Measurements from ENCODE around the gene COA1.
"Not testable (repeated sequence)": the region's sequence is repeated elsewhere in the genome, so short reads cannot be mapped to it uniquely, and the experiment has no call there.

COA1 gene

DNA sequence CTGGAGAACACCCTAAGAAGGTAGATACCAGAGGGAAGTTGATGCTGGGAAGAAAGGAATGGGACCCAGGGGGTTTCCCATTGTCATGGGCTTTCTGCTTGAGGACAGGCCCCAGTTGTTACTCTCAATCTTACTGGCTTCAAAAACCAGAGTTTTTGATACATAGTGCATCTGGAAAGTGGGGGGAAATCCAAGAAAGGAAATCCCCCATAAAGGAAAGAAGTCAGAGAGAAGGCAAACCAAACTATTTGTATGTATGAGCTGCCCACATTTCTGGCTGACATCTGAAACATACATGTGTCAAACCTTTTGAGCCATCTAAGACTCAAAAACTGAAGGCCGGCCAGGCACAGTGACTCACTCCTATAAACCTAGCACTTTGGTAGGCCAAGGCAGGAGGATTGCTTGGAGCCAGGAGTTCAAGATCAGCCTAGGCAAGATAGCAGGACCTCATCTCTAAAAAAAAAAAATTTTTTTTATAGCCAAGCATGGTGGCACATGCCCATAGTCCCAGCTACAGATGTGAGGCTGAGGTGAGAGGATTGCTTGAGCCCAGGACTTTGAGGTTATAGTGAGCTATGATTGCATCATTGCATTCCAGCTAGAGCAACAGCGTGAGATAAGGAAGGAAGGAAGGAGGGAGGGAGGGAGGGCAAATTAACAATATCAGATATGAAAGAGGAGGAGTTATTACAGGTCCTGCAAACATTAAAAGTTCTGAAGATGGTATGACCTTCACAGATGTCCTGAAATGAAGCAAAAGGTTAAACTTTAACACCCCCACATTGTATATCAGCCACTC is 6.7 kb upstream of the COA1 start:
- Histone ChIP-seq H4K20me1 (ENCODE audit: control insufficient read depth, insufficient read depth, low read depth, low read length) (no peaks in the 10 kb centered on the region), H3K4me1 (ENCODE audit: control insufficient read depth, low read length) (no peaks in the 10 kb centered on the region), H3K36me3 (ENCODE audit: control insufficient read depth, low read length) (no peaks in the 10 kb centered on the region), H3K9me2 (replicated peaks; ENCODE audit: control insufficient read depth, low read length) (no peaks in the 10 kb centered on the region), H3K9me3 (ENCODE audit: control insufficient read depth, insufficient read depth, low read length) (no peaks in the 10 kb centered on the region), H3K4me3 (ENCODE audit: low read length) (no peak overlapping the region), H3K79me2 (ENCODE audit: control insufficient read depth, low read length) (no peaks in the 10 kb centered on the region), H3K27me3 (ENCODE audit: control insufficient read depth, low read length) (no peaks in the 10 kb centered on the region), H3K4me2 (ENCODE audit: low read length) (no peak overlapping the region), H3F3A (ENCODE audit: control insufficient read depth, insufficient read depth) (no peaks in the 10 kb centered on the region), H3K27ac (ENCODE audit: low read depth, low read length) (no peak overlapping the region)
- TF ChIP-seq EZH2phosphoT487 (IDR thresholded peaks at IDR 0.05; ENCODE audit: borderline replicate concordance, low read length), result no peak
- TF ChIP-seq, protein P1, sequence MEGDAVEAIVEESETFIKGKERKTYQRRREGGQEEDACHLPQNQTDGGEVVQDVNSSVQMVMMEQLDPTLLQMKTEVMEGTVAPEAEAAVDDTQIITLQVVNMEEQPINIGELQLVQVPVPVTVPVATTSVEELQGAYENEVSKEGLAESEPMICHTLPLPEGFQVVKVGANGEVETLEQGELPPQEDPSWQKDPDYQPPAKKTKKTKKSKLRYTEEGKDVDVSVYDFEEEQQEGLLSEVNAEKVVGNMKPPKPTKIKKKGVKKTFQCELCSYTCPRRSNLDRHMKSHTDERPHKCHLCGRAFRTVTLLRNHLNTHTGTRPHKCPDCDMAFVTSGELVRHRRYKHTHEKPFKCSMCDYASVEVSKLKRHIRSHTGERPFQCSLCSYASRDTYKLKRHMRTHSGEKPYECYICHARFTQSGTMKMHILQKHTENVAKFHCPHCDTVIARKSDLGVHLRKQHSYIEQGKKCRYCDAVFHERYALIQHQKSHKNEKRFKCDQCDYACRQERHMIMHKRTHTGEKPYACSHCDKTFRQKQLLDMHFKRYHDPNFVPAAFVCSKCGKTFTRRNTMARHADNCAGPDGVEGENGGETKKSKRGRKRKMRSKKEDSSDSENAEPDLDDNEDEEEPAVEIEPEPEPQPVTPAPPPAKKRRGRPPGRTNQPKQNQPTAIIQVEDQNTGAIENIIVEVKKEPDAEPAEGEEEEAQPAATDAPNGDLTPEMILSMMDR (IDR thresholded peaks at IDR 0.05; ENCODE audit: low read depth, low read length, poor library complexity, severe bottlenecking), result no peak

DNA sequence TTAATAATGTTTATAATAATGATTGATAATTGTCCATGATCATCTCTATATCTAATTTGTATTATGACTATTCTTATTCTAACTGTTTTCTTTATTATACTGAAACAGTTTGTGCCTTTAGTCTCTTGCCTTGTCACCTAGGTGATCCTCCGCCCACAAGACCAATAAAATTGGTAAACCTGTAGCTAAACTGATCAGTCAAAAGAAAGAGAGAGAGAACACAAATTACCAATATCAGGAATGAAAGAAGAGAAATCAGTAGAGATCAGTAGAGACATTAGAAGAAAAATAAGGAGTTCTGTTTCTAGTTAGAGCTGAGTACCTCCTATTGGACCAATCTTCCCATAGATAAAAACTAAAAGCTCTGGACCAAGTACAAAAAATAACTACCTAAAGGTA is 6.1 kb upstream of the COA1 start:
- no peaks in the 10 kb centered on the region for H3K36me3 ChIP-seq (ENCODE audit: control insufficient read depth, low read length)
- no peaks in the 10 kb centered on the region for H4K20me1 ChIP-seq (ENCODE audit: control insufficient read depth, insufficient read depth, low read depth, low read length)
- peaks cover 2% of the 10 kb centered on the region for H3K4me1 ChIP-seq (ENCODE audit: control insufficient read depth, low read length)
- H3K79me2 ChIP-seq (ENCODE audit: control insufficient read depth, low read length), result no peaks in the 10 kb centered on the region
- no peak overlapping the region for H3K4me2 ChIP-seq (ENCODE audit: low read length)
- no peaks in the 10 kb centered on the region for H3K27me3 ChIP-seq (ENCODE audit: control insufficient read depth, low read length)
- no peaks in the 10 kb centered on the region for H3K9me2 ChIP-seq (replicated peaks; ENCODE audit: control insufficient read depth, low read length)
- no peaks in the 10 kb centered on the region for H3K9me3 ChIP-seq (ENCODE audit: control insufficient read depth, insufficient read depth, low read length)
- no peak overlapping the region for H3K4me3 ChIP-seq (ENCODE audit: low read length)
- H3F3A ChIP-seq (ENCODE audit: control insufficient read depth, insufficient read depth), result no peaks in the 10 kb centered on the region
- TF ChIP-seq, protein P1 (IDR thresholded peaks at IDR 0.05; ENCODE audit: low read depth, low read length, poor library complexity, severe bottlenecking), result no peak
- TF ChIP-seq EZH2phosphoT487 (IDR thresholded peaks at IDR 0.05; ENCODE audit: borderline replicate concordance, low read length), result no peak
- no peak overlapping the region for H3K27ac ChIP-seq (ENCODE audit: low read depth, low read length)

GRCh38 chr7:43734575-43735332 is 5.4 kb upstream of the COA1 start:
- not testable (repeated sequence) for H3K27ac ChIP-seq (ENCODE audit: low read depth, low read length); H3K4me3 ChIP-seq (ENCODE audit: low read length)

GRCh38 chr7:43731494-43731893 is 2.2 kb upstream of the COA1 start:
- not testable (repeated sequence) for H3K27ac ChIP-seq (ENCODE audit: low read depth, low read length); H3K9me2 ChIP-seq (replicated peaks; ENCODE audit: control insufficient read depth, low read length); H4K20me1 ChIP-seq (ENCODE audit: control insufficient read depth, insufficient read depth, low read depth, low read length); H3K27me3 ChIP-seq (ENCODE audit: control insufficient read depth, low read length); H3K4me3 ChIP-seq (ENCODE audit: low read length); H3K4me2 ChIP-seq (ENCODE audit: low read length); H3F3A ChIP-seq (ENCODE audit: control insufficient read depth, insufficient read depth); H3K9me3 ChIP-seq (ENCODE audit: control insufficient read depth, insufficient read depth, low read length)
- H3K36me3 ChIP-seq (ENCODE audit: control insufficient read depth, low read length), result peaks cover 11% of the 10 kb centered on the region; the same call in 1 of the 2 replicates
- H3K79me2 ChIP-seq (ENCODE audit: control insufficient read depth, low read length), result peaks cover 29% of the 10 kb centered on the region
- H3K4me1 ChIP-seq (ENCODE audit: control insufficient read depth, low read length), result peaks cover 28% of the 10 kb centered on the region

More at GRCh38 chr7:43734575-43735332, 5.4 kb upstream of the COA1 start:
- not testable (repeated sequence) for H3K9me3 ChIP-seq (ENCODE audit: control insufficient read depth, insufficient read depth, low read length); H3K36me3 ChIP-seq (ENCODE audit: control insufficient read depth, low read length); H3K79me2 ChIP-seq (ENCODE audit: control insufficient read depth, low read length); H3K4me1 ChIP-seq (ENCODE audit: control insufficient read depth, low read length); H3K27me3 ChIP-seq (ENCODE audit: control insufficient read depth, low read length); H3K4me2 ChIP-seq (ENCODE audit: low read length); H3K9me2 ChIP-seq (replicated peaks; ENCODE audit: control insufficient read depth, low read length); H4K20me1 ChIP-seq (ENCODE audit: control insufficient read depth, insufficient read depth, low read depth, low read length); H3F3A ChIP-seq (ENCODE audit: control insufficient read depth, insufficient read depth)
